Embryonic facial prominence (tissue), 1 donor: Measurements from ENCODE around the gene GBX2.

Source experiments
- DNase-seq: peaks from one replicate; pipeline ENCODE4 v3.0.0-alpha.2; 2016; ENCODE audit errors: extremely low spot score

GBX2 gene

DNA sequence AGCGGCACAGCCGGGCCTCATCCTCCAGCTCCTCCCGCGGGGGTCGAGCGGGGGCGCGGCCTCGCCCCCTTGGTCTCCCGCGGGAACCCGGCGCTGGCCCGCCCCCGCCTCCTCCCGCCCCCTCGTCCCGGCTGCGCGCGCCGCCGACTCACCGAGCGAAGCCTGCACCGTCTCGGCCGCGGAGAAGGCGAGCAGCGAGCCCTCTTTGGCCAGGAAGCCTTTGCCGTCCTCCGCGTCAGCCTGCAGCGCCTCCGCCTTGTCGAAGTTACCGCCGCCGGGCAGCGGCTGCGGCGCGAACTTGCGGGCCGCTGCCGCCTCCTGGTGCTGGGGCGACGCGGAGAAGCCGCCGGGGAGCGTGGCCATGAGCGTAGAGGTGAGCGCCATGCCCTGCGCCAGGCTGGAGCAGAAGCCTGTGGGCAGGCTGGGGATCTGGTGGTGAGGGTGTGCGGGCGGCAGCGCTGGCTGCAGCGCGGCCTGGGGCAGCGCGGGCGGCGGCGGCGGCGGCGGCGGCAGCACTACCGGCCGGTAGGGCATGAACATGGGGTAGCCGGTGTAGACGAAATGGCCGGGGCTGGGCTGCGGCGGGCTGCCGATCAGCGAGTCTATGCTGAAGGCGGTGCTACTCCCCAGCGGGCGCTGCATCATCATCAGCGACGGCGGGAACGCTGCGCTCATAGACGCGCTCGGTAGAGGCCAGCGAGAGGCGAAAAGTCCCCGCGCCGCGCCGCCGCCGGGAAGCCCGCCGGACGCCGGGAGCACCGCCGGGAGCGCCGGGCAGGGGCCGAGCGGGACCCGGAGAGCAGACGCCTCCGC lies 683 bp downstream of the GBX2 start:
- no peak for DNase-seq

DNA sequence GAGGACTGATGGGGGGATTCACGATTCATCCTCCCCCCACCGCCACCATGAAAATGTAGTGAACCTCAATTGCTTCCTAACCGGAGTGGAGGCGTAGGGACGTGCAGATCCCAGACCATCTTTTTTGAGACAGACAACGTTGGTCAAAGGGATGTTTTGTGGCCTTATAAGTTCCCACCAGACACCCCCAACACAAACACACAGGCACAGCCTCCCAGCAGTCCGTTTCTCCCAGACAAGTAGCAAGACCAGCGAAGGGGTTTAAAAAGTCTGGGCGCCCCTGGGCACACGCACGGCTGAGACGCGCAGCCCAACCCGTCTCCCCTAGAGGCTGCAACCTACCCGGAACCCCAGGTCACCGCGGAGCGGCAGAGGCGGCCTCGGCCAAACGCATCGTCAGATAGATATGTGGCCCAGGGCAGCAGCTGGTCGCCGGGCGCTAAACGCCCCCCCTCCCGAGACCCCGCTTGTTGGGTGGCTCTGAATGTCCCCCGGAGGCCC lies 1.3 kb downstream of the GBX2 start:
- no peak for DNase-seq

DNA sequence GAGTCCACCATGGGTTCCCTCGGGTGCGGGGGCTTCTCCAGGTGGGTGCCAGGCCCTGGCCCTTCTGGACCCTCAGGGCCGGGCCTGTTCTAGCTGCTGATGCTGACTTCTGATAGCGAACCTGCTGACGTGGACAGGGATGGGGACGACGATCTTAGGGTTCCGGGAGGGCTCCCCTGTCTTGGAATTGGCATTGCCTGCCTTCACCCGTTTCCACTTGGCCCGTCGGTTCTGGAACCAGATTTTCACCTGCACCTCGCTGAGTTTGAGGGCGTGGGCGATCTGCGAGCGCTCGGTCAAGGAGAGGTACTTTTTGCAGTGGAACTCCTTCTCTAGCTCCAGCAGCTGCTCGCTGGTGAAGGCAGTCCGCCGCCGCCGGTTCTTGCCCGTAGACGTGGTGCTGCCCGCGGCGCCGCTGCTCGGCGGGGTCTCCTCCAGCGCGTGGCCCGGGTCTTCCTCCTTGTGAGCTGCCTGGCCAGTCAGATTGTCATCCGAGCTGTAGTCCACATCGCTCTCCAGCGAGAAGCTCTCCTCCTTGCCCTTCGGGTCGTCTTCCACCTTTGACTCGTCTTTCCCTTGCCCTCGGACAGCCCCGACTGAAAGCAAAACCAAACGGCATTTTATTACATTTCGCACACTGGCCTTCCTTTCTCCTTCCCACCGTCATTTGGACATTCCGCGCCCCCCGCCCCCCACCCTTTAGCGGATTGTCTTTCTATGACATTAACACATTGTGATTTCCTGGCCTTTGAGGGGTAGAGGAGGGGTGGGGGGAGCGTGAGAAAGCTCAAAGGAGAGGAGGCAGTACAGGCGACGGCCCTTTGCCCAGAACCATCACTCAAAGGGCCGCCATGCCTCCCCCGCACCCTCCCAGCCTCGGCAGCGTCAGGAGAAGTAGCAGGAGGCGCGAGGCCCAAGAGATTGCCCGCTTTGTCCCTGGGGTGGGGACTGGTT lies 2.1 kb downstream of the GBX2 start:
- DNase-seq = no peak

DNA sequence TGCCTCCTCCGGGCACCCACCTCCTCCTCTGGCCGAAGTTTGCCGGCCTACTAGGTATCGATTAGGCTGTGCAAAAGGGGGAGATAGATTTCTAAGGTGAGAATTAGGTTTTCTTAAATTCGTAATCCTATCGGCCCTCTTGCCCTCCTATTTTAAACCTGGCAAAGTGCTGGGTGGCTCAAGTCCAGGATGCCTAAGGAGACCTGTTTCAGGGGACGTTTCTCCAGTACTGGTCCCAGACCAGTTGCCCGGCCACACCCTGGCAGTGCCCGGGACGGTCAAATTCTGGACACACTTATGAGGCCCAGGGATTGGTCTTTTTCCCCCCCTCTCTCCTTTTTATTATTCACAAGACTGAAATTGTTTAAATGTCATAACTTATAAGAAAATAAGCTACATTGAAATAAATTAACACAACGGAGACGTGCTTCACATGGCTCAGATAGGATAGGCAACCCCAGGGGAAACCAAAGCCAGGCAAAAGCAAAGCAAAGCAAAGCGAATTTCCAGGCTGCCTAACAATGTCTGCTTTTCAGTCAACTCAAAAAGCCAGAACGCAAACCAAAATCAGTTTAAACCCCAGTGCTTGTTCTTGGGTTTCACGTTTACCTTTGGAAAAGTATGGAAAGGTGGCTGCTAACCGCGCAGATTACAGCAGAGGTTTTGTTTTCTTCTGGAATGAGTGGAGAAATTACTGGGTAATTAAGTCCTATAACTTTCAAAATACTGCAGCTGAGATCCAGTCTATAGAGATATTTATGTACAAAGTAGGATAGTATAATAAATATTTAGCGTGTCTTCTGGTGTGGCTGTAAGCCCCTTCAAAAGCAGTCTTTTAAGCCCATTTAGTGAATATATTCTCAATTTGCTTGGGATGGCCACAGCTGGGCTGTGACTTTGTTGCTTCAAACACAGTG lies 3.0 kb downstream of the GBX2 start:
- DNase-seq = no peak

DNA sequence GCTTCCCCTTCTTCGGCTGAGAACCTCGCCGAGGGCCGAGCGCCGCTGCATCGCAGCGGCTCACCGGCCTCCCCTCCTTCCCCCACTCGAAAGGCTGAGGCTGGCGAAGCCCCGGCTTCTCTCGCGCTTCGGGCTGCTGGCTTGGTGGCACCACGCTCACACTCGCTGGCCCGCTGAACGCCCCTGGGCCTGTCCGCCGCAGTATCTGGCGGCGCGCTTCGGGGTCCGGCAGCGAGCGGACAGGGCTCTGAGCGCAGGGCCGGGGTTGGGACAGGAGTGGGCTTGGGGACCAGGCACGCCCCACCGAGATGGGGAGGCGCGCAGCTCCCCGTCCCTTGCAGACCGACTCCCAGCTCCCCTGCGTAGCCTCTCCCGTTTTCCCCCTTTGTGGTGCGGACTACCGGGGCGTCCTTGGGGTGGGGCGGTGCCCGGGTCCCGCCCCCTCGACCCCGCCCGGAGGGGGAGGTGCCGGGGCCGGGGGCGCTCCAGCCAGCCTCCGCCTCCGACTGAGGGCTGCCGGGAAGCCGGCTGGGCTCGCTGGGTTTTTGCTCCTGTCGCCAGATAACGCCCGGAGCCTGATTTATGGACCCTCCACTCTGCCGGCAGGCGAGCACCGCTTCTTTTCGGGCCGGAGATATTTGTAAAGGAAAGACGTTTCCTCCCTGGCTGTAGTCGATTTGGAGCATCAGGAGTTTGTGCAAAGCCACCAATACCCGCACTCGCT lies 3.8 kb downstream of the GBX2 start:
- DNase-seq = no peak

DNA sequence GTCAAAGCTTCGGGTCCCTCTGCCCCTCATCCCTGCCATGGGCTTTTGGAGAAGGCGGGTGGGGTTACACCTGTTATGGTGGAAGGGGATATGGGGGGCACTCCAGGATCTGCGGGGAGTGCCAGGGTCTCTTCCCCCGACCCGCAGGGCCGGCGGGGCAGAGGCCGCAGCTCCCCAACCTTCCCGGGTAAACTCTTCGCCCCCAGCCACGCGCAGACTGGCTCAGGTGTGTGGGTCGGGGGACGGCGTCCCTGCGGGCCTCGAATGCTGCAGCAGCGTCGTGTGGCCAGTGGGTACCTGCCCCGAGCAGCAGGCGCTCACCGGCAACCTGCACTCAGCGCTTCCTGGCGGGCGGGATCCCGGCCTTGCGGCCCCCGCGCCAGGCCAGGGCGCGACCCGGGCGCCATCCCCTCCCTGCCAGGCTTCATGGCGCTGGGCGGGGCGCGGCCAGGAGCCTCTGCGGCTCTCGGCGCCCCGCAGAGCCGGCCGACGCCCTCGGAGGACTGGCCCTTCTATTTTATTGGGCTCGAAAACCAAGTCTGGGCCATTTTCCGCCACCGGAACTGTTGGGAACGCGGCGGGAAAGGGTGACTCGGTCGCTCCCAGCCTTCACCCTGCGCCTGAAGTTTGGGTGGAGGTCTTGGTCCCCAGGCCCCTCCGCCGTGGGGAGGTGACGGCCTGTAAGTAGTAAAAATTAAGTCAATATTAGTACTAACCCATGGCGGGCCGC lies 4.5 kb downstream of the GBX2 start:
- DNase-seq = no peak

DNA sequence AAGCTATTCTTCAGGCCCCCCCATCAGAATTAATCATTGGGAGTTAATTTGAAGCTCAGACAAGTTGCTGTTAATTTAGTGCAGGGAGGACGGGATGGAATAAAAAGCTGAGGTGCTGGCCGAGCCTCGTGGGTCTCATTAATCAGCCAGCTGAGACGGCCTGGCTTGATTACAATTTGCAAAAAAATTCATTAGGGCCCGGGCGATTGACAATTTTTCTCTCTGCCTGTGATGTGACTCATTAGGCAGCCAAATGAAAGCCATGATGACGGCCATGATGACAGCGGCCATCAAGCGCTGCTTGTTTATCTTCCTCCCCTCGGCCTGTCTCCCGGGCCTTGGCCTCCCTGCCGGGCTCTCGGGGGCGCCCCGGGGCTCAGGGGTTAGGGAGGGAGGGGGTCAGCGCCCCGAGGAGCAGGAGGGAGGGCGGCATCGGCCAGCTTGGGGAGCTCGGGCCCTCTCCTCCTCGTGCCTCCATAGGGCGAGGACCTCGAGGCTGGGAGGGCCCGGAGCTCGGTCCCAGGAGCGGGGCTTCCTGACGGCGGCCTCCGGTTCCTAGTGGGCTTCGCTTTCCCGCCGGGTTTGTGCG lies 5.2 kb downstream of the GBX2 start:
- no peak for DNase-seq

DNA sequence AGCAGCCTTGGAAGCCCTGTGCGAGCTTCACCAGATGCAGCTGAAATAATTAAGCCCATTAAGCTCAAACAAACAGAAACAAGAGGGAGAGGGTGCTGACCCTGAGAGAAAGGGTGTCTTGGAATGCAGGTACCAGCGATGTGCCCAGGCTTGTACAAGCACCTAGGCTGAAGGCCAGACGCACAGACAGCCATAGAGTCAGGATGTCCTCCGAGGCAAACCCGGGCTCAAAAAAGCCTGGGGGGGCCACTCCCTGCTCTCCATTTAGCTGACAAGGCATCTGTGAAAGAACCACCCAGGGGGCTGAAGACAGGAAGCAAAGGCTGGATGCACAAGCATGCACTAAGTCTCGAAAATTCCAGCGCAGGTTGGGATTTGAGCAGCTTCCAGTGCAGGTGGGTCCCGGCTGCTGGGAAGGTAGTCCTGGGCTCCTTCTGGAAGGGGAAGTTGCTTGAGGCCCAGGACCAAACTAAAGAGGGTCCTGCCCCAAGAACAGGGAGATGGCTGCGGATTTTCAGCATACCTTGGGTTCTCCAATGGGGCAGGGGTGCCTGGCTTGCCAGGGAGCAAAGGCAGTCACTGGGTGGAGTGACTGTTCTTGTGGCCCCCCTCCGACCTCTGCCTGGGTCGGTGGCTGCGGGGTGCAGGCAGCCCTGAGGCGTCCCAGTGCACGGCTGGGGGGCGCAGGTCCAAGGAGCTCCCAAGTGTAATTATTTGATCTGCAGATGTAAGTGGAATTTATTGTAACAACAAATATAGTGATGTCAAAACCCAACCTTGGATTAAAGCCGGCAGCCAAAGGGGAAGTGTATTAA lies 5.9 kb downstream of the GBX2 start:
- no peak for DNase-seq

DNA sequence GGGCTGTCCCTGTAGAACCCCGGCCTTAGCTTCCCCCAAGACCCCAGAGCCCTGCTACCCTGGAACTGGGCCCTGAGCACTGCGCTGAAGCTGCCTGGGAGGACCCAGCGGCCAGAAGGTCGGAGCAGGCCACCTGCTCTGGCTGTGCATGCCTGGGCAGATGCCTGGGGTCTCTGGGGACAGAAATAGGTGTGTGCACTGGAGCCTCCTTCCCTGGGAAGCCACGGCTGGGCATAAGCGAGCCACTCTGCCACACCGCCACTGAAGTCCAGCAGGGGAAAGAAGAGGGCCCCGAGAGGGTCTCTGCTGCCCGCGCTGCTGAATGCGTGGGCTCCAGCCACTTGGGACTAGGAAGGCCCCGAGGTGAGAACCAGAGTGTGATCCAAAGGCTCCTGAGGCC lies 6.7 kb downstream of the GBX2 start:
- no peak for DNase-seq

DNA sequence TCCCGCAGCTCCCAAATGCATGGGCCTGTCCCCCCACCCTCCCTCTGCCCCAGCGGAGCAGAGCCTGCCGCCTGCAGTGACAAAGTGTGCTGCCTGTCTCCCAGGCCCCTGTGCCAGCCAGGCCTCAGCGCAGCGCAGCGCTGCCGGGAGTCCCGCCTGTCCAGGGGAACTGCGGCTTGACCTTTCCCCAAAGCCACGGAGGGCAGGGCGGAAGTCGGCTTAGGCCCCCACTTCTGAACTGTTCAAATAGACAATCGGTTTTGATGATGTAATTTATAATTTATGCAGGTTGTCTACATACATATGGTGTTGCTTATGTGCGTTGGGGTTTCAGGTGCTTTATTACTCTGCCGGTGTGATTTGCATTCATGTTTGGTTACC lies 7.1 kb downstream of the GBX2 start:
- DNase-seq = no peak

DNA sequence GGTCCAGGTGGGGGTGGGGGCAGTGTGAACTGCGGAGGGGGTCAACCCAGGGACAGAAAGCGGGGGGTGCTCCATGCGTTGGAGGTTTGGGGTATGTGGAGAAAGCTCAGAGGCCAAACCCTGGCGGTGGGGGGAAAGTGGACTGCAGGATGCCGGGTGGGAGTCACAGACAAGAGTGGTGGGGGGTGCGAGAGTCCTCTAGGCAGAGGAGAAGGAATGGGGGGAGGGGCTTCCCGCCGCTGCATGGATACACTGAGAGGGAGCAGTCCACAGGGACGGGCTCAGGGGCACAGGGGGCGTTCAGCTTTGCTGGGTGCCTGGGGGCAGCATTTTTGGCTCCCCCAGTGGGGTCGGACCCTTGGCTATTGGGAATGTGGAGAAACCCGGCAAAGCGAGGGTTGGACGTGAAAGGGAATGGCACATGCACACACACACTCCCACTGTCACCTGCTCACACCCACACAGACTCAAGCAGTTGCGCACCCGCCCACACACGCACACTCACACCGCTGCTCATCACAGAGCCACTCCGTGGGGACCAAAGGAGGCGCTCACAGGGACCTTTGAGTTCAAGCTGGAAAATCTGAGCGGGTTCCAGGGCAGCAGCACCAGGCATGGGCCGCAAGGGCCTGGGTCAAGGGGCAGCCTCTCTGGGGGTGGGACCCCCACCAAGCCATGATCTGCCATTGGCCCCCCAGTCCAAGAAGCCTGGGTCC lies 7.7 kb downstream of the GBX2 start:
- DNase-seq = no peak

DNA sequence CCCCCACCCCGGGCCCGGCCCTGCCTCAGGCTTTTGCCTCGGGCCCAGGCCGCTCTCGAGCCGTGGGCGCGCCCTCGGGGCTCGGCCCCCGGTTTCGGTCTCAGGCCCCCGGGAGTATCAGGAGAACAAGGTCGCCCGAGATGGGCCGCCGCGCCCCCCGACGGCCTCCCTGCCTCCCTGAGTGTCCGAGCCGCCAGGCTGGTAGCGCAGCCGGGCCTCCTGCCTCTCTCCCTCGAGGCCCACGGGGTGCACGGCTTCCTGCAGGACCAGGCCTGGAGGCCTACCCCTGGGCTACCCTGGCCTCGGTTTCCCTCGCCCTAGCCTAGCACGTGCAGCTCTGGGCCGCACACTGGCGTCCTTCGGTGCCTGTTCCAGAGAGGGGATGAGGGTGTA lies 8.4 kb downstream of the GBX2 start:
- no peak for DNase-seq

DNA sequence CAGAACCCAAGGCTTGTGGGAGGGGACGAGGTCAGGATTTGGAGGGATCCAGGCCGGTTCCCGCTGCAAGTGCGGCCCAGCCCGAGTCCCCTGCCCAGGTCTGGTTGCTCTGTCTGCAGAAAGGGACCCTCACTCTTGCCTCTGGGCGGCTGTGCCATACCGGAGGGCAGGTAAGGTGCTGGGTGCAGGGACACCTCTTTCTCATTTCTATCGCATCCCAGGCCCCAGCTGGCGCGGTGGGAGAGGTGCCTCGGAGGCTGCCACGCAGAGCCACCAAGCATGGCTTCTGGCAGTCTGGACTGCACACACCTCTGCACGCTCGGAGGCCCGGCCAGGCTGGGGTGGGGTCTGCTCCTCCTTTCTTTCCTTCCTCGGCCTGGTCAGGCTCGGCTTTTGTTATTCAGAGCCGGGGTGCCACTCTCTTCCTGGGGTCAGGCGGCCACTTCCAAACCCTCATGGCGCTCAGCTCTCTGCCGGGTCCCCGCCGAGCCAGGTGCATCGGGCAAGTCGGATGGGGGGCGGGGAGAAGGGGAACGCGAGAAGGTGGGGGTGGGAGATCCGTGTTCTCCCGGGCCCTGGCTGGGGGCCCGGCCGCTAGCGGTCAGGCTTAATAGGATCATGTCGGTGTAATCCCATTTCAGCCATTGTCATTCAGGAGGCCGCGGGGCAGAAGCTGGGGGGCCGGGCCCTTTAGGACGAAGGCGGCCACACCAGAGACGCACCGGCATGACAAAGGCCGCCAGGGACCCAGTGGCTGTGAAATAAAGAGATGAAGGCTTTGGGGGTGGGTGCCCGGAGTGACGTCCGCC lies 9.0 kb downstream of the GBX2 start:
- DNase-seq = no peak

DNA sequence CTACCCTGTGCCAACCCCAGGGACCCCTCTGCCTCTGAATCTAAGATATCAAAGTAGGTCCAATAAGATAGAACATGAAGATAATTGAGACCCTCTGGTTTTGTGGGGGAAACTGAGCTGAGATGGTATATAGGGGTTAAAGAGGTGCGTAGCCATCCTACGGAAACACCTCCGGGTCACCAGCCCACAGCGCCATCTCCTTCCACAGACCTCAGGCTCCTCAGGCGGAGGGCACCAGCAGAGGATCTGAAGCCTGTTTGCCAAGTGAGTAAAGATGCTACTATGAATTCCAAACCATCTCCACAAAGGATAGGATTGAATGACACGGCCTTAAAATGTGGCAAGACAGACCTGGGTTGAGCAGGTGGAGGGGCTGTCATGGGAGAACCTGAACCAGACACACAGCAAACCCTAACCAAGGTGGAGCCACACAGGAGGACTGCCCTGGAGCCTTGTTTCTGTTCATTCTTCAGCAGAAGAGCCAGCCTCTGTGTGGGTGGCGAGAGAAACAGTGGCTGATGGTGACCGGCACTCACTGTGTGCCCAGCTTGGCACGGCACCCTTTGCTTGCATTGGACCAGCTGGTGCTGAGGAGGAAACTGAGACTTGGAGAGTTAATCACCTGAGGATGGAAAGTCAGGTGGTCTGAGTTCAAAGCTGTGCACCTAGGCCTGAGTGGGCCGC lies 10.2 kb downstream of the GBX2 start:
- no peak for DNase-seq

DNA sequence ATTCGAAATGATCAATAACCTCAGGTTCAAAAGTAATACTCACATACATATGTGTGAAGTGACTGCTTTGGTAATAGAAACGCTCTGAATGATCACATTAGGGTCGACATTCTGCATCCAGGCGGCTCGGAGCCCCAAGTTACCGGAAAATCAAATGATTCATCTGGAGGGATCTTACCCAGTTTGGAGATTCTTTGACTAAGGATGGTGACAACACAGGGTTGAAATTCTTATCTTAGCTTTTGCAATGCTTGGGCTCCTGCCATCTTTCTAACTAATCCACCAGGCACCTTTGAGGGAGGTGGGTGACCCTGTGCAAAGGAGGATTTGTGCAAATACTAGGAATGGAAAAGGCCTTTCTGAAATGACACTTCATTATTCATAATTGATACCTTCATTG lies 10.8 kb downstream of the GBX2 start:
- no peak for DNase-seq

DNA sequence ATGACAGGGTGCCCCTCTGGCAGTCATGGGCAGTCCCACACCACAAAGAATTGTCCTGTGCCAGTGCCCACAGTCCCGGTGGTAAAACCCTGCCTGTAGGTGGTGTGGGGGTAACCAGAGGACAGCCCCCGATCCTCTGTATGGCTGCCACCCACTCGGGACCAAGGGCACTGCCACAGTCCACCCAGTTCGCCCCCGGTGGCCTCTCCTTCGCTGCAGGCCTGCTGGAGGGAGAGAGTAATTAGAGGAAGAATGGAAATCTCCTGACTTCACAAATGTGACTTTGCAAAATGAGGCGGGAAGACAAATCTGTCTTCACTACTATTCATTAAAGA lies 11.4 kb downstream of the GBX2 start:
- DNase-seq = no peak
